Endothelial cell of umbilical vein (primary cell): Measurements from ENCODE around the gene SLC16A6. TPM values are rescaled to one million over a fixed set of nuclear protein-coding genes. Genes with fewer than 3 reads are reported as not detected.
"Not testable (repeated sequence)": the region's sequence is repeated elsewhere in the genome, so short reads cannot be mapped to it uniquely, and the experiment has no call there.

Source experiments
- BruUV-seq: library from RNA; stranded (reverse); fragments of 400-500 nt; replicated peaks from 2 replicates; lab custom pipeline; 2021; lab: Mats Ljungman, UMichigan
- CTCF ChIA-PET: fragments of 300-600, 350-600 bp; sonication (Branson Sonifier 250); formaldehyde crosslinking; loops from one replicate; lab custom pipeline; 2021; ENCODE audit warnings: antibody characterized with exemption, inconsistent platforms; lab: Charles Lee
- POLR2A ChIA-PET: fragments of 300-600, 350-600 bp; sonication (Branson Sonifier 250); formaldehyde crosslinking; loops from one replicate; lab custom pipeline; 2021; ENCODE audit warnings: antibody characterized with exemption, inconsistent platforms; lab: Charles Lee
- DNase-seq: peaks from one replicate; pipeline ENCODE4 v3.0.0-alpha.2; 2011; ENCODE audit warnings: low read depth, low spot score
- FAIRE-seq: peaks from 2 replicates; lab custom pipeline; 2011; peaks lifted over from hg19 to GRCh38; lab: Jason Lieb, UNC
- H2AFZ ChIP-seq: 2 replicates; pipeline ENCODE4 v1.6.0; 2012; ENCODE audit warnings: low read depth, low read length, control low read depth, inconsistent platforms
- H3K27ac ChIP-seq: 2 replicates; pipeline ENCODE4 v1.5.1; 2011; ENCODE audit warnings: low read depth, mild to moderate bottlenecking, control low read depth, low read length, moderate library complexity; ENCODE audit not compliant: insufficient read depth
- H3K27me3 ChIP-seq, 2 experiments: 2 replicates each; pipeline versions ENCODE4 v1.6.0 to v1.6.1; 2011; ENCODE audit warnings: low read length in 2 of 2, mixed read lengths in 1 of 2; ENCODE audit not compliant: control insufficient read depth in 2 of 2, insufficient read depth in 2 of 2
- H3K36me3 ChIP-seq, 2 experiments: 2 replicates in 1 of 2; 3 replicates in 1 of 2; pipeline ENCODE4 v1.5.1; 2011; ENCODE audit warnings: low read length in 2 of 2, mild to moderate bottlenecking in 1 of 2, moderate library complexity in 1 of 2; ENCODE audit not compliant: control insufficient read depth in 2 of 2, insufficient read depth in 2 of 2; ENCODE audit errors: extremely low read depth in 1 of 2
- H3K4me1 ChIP-seq: 3 replicates; pipeline ENCODE4 v1.5.1; 2011; ENCODE audit warnings: mild to moderate bottlenecking, low read length; ENCODE audit not compliant: control insufficient read depth, insufficient read depth; ENCODE audit errors: extremely low read depth
- H3K4me2 ChIP-seq: 2 replicates; pipeline ENCODE4 v1.6.1; 2011; ENCODE audit warnings: low read length, control low read depth, mixed read lengths; ENCODE audit not compliant: insufficient read depth
- H3K4me3 ChIP-seq, 3 experiments: fragments of 200-600 bp in 1 of 3; sonication (generic), shearing (Covaris generic) in 1 of 3; replicated peaks in 1 of 3; 2 replicates each; pipeline ENCODE4 v1.5.1; 2011 to 2016; ENCODE audit warnings: control low read depth in 3 of 3, low read length in 3 of 3, mild to moderate bottlenecking in 2 of 3, inconsistent platforms in 1 of 3, low read depth in 1 of 3, moderate library complexity in 1 of 3; ENCODE audit not compliant: insufficient read depth in 1 of 3
- H3K79me2 ChIP-seq: 2 replicates; pipeline ENCODE4 v1.6.0; 2012; ENCODE audit warnings: low read length, inconsistent platforms; ENCODE audit not compliant: control insufficient read depth, insufficient read depth
- H3K9ac ChIP-seq: replicated peaks from 2 replicates; pipeline ENCODE3; 2011; ENCODE audit warnings: low read length, control low read depth; ENCODE audit not compliant: insufficient read depth; ENCODE audit errors: extremely low read depth
- H3K9me1 ChIP-seq: replicated peaks from 3 replicates; pipeline ENCODE4 v1.6.0; 2011; ENCODE audit warnings: mild to moderate bottlenecking, low read length; ENCODE audit not compliant: control insufficient read depth, insufficient read depth; ENCODE audit errors: extremely low read depth
- H3K9me3 ChIP-seq: replicated peaks from 2 replicates; pipeline ENCODE4 v1.5.1; 2012; ENCODE audit warnings: low read length, inconsistent platforms; ENCODE audit not compliant: control insufficient read depth, insufficient read depth
- H4K20me1 ChIP-seq: replicated peaks from 2 replicates; pipeline ENCODE3; 2011; ENCODE audit warnings: mild to moderate bottlenecking, low read length; ENCODE audit not compliant: control insufficient read depth, insufficient read depth; ENCODE audit errors: extremely low read depth
- CTCF ChIP-seq, 2 donors: IDR thresholded peaks; 1 replicate in 1 of 2; 2 replicates in 1 of 2; pipeline ENCODE4 v1.5.1; 2011; ENCODE audit warnings: low read length in 2 of 2, mild to moderate bottlenecking in 2 of 2, moderate library complexity in 2 of 2, control low read depth in 1 of 2, inconsistent platforms in 1 of 2, low read depth in 1 of 2; ENCODE audit not compliant: insufficient read depth in 1 of 2; ENCODE audit errors: extremely low read depth in 1 of 2
- dilution Hi-C: fragments of 300-500 bp; cut with MboI; formaldehyde crosslinking; loops from one replicate; pipeline ENCODE4 v1.15.0; 2019; ENCODE audit warnings: low sequenced_read_pairs; ENCODE audit not compliant: extremely low pct_ligation_motif_present
- intact Hi-C: fragments of 100-400 bp; cut with micrococcal nuclease; formaldehyde crosslinking; loops from one replicate; pipeline ENCODE4 v1.10.0; 2022
- polyA plus RNA-seq, 4 experiments: library from polyadenylated mRNA; depleted of rRNA in 3 of 4; stranded (reverse) in 3 of 4; unstranded in 1 of 4; fragments of >200 nt; gene quantifications; 2 replicates each; pipeline versions ENCODE4 v1.2.1 to v1.2.3, GENCODE V29; 2011 to 2012; ENCODE audit warnings: missing spikeins in 1 of 4
- total RNA-seq: library from RNA; stranded (reverse); gene quantifications from 2 replicates; pipeline ENCODE4 v1.2.3, GENCODE V29; 2021

The SLC16A6 gene
- total and polyA plus RNA-seq, 2 donors (not counting 3 experiments of a cell fraction or from before 2014, with no cell fraction given), result 0.65 to 0.91 TPM

GRCh38 chr17:68263101-68263681 is 27.7 kb downstream of the SLC16A6 start:
- H3K79me2 ChIP-seq, H3K4me3 ChIP-seq, H2AFZ ChIP-seq, H3K4me2 ChIP-seq, H3K27me3 ChIP-seq, H4K20me1 ChIP-seq, H3K9ac ChIP-seq, H3K27ac ChIP-seq, H3K36me3 ChIP-seq, H3K9me3 ChIP-seq, dilution Hi-C loops, BruUV-seq, H3K9me1 ChIP-seq: not testable (repeated sequence)
- TF ChIP-seq CTCF (IDR thresholded peaks at IDR 0.05; ENCODE audit: extremely low read depth in 1 of 2, insufficient read depth in 1 of 2, low read depth in 1 of 2, low read length in 2 of 2), result peak; percentile 36 to 48
- ChIA-PET CTCF (interaction anchor here (0.9 to 6.1 kb wide), 9 partner anchors 15 to 199 kb away, joined by 3 to 143 read pairs (median 5); partner anchors contain the start of gene AMZ2), POLR2A (interaction anchor here (1.3 kb wide), 1 partner anchor 136 kb away, joined by 3 read pairs; no protein-coding TSS in a partner anchor)
- FAIRE-seq (peak; percentile 90), DNase-seq (peak; percentile 63)
- intact Hi-C loops, result loop anchor here (1.0 to 5.0 kb wide), 5 partner anchors 91 to 499 kb away; no protein-coding TSS in a partner anchor
- peaks cover 11% of the 10 kb centered on the region for H3K4me1 ChIP-seq

GRCh38 chr17:68262467-68262866 is 28.5 kb downstream of the SLC16A6 start:
- H3K36me3 ChIP-seq, BruUV-seq, H2AFZ ChIP-seq, H3K27me3 ChIP-seq, H3K79me2 ChIP-seq, H4K20me1 ChIP-seq, H3K4me2 ChIP-seq, FAIRE-seq, H3K27ac ChIP-seq, H3K9me3 ChIP-seq, H3K9me1 ChIP-seq, H3K9ac ChIP-seq, dilution Hi-C loops, H3K4me3 ChIP-seq, DNase-seq: not testable (repeated sequence)
- H3K4me1 ChIP-seq, result peaks cover 11% of the 10 kb centered on the region
- ChIA-PET CTCF (interaction anchor here (1.4 to 6.1 kb wide), 4 partner anchors 15 to 174 kb away, joined by 3 to 143 read pairs (median 28); partner anchors contain the start of gene AMZ2), POLR2A (interaction anchor here (1.3 kb wide), 1 partner anchor 136 kb away, joined by 3 read pairs; no protein-coding TSS in a partner anchor)
- intact Hi-C loops, result loop anchor here (5.0 kb wide), 2 partner anchors 90 to 500 kb away; no protein-coding TSS in a partner anchor
